Superior temporal gyrus (tissue), 1 donor: ENCODE measurements around the gene RAB3GAP1.
A peak's percentile ranks its signal among the peaks of the same experiment; 100 is the strongest.

Experiments
- DNase-seq: peaks from one replicate; pipeline ENCODE4 v3.0.0-alpha.2; 2016; ENCODE audit errors: extremely low spot score

RAB3GAP1 gene

GRCh38 chr2:135164431-135164830, 112.3 kb downstream of the RAB3GAP1 start:
- DNase-seq: no peak

GRCh38 chr2:135167273-135167672, 115.2 kb downstream of the RAB3GAP1 start:
- no peak for DNase-seq

DNA sequence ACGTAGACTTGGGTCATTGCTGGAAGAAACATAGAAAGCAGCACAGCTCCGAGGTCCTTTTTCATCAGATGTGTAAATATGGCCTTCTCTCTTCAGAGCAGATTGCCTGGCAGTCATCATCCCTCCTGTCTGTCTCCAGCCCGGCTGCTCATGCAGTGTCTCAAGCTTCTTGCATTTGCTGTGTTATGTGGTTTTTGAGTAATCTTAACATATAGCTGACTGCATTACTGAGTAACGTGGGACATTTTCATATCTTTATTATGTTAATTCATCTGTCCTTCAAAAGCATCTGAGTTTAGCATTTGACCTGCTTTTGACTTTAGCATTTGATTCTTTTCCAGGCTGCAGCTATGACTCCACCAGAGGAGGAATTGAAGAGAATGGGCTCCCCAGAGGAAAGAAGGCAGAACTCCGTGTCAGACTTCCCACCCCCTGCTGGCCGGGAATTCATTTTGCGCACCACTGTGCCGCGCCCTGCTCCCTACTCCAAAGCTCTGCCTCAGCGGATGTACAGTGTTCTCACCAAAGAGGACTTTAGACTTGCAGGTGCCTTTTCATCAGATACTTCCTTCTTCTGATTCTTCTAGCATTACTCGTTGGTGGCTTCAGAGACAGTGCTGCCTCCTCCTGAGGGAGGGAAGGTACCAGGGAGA, 116.2 kb downstream of the RAB3GAP1 start:
- DNase-seq: no peak

GRCh38 chr2:135169900-135170753, 118.0 kb downstream of the RAB3GAP1 start:
- DNase-seq: no peak

- DNase-seq: peak; percentile 76
These were observed 122.1 kb downstream of the RAB3GAP1 start for GRCh38 chr2:135174049-135174809.

DNA sequence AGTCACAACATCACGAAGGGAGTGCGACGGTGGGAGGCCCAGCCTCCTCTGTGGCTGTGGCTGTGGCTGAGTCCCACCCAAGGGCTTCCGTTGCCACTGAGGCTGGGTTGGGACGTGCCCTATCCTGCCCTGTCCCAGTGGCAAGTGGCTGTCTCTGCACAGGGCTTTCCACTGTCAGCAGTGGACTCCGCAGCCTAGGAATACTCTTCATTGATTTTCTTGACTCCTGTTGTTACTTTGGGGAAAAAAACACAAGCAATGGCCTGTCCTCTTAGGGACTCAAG, 122.7 kb downstream of the RAB3GAP1 start:
- no peak for DNase-seq

DNA sequence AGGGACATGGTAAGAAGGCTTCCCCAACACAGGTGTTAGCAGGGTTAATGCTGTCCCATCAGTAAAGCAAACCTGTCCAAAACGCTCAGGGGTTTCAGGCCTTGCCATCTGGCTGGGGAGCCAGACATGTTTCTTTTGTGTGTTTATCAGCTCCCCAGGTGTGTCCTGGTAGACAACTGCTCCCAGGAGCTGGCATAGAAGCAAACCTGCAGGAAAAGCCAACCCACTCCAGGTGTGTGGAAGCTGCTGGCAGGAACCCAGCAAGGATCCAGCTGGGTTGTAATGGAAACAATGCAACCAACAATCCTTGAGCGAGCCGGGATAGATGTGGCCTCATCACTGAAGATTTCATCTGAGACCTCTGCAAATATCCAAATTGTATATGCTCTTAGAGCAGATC, 123.1 kb downstream of the RAB3GAP1 start:
- no peak for DNase-seq

DNA sequence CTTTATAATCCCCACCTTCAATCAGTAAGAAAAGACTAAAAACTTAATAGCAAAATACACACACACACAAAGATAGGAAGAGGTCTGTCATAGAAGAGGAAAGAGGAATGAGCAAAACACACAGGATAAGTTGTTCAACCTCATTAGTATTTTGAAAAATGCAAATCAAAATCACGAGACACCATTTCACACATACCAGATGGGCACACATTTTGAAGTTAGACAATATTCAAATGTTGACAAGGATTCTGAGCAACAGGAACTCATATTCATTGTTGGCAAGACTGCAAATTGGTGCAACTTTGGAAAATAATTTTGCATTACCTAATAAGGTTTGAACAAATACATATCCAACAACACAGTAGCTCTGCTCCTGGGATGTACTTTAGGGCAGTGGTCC, 127.6 kb downstream of the RAB3GAP1 start:
- peak; percentile 9 for DNase-seq

GRCh38 chr2:135182190-135182589, 130.1 kb downstream of the RAB3GAP1 start:
- peak; percentile 18 for DNase-seq

DNA sequence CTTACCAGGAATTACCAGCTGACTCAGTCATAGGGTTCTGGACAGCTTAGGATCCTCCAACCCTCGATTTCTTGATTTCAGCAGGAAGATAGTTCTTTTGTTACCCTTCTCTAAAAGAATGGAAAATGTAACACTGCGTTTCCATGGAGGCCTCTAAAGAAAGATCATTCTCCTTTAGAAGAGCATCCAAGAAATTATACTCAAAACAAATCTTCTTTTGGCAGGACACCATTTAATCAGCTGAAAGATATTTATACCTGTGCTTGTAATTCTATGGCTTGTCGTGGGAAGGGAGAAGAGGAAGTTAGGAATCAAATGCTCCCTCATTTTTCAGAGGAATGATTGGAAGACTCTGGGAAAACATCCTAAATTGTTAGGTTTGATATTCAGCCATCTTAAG, 130.5 kb downstream of the RAB3GAP1 start:
- DNase-seq: peak; percentile 66

GRCh38 chr2:135183822-135184221, 131.7 kb downstream of the RAB3GAP1 start:
- DNase-seq: no peak

- DNase-seq: no peak
These were observed 134.0 kb downstream of the RAB3GAP1 start for GRCh38 chr2:135186054-135186453.

GRCh38 chr2:135187270-135187669, 135.2 kb downstream of the RAB3GAP1 start:
- peak; percentile 65 for DNase-seq

DNA sequence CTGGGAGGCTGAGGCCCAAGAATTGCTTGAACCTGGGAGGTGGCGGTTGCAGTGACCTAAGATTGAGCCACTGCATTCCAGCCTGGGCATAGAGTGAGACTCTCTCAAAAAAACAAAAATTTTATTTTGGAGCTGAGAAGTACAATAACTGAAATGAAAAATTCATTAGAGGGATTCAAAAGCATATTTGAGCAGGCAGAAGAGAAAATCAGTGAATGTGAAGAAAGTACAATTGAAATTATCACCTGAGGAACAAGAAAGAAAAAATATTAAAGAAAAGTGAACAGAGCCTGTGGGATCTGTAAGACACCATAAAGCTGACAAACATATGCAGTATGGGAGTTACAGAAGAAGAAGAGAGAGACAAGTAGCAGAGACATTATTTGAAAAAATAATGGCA, 137.1 kb downstream of the RAB3GAP1 start:
- DNase-seq: no peak

- DNase-seq: no peak
These were observed 138.7 kb downstream of the RAB3GAP1 start for GRCh38 chr2:135190799-135191198.

DNA sequence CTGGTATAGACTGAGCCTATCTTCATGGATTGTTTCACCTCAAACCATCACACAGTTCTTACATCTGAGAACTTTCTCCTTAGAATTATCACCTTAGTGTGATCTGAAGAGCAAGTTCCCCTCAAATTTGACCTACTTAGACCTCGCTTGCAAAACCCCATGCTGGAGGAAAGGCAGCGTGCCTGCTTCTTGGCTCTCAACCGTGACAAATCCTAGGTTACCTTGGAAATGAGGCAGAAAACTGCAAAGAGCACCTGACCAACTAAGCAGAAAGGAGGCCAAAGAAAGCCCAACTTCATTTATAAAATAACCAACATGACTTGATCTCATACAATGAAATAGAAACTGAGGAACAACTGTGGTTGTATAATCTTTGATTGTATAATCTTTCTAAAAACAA, 146.4 kb downstream of the RAB3GAP1 start:
- DNase-seq: no peak

GRCh38 chr2:135202751-135203150, 150.7 kb downstream of the RAB3GAP1 start:
- DNase-seq: no peak

DNA sequence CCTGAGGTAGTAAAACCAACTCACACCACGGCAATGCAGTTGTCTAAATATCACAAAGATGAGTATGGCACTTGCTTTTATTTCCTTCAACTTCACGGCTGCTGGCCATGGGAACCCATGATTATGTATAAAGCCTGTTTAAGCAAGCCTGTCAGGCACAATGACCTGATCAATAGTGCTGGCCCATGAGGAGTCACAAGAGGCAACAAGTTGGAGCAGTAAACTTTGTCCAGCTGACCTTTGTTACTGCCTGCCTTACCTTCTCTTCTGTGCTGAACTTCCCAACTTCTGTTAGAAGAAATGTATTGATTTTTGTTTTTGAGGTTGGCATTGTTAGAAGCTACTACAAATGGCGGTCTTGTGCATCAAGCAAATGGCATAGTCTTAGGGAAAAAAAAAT, 151.9 kb downstream of the RAB3GAP1 start:
- no peak for DNase-seq

DNA sequence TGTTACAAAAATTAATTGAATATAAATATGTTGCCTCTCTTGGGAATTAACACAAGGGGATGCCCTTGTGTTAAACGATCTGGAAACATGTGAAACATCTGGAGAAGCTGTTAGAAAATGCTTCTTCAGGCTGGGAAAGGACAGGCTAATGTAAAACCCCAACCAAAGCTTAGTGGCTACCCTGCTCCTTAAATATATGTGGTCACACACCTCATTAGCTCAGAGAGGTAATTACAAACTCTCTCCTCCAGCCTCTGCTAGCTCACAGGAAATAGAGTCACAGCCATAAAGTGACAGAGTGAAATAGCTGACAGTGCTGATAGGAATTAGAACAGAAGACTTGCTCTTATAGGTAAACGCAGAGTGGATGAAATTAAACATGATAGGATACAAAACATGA, 155.9 kb downstream of the RAB3GAP1 start:
- no peak for DNase-seq

DNA sequence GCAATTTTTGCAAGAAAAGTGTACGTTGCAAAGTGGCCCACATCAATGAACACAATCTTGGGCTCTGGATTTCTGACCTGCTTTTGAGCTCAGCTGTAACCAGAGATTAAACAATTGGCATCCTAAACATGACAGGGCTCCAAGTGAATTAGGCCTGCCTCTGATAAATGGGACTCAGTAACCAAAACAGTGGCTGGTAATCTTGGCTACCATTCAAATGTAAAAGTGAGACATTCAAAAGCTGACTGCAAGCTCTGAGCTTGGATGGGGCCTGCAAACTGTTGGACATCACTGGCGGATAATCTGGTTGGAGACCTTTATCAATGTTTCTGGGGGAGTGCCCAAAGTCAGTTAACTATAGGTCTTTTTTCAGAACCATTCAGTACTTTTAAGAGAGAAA, 160.7 kb downstream of the RAB3GAP1 start:
- DNase-seq: no peak

- DNase-seq: no peak
These were observed 166.3 kb downstream of the RAB3GAP1 start for GRCh38 chr2:135218426-135218825.

DNA sequence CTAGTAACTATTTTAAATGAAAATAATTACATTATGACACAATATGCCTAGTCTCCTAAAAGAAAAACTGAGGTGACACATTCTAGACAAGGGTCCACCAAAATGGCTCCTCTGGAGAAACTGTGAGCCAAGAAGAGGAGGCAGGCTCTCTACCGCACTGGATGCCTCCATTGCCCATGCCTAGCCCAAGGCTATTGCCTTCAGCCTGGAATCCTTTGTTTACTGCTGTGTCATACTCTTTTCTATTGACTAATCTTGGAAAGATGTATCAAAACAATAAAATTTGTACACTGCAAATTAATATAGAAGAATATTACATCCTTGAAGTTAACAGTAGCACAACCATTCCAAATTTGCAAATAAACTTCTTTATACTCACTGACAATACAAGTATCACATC, 167.1 kb downstream of the RAB3GAP1 start:
- DNase-seq: no peak
